K562 (cell line): ENCODE data around the gene C8A. TPM values are rescaled to one million over a fixed set of nuclear protein-coding genes. Genes with fewer than 3 reads are reported as not detected.

Experiments
- ATAC-seq: fragments of 200-7000 bp; cut with Tn5 transposase; 3 replicates; pipeline ENCODE4 v1.9.1; 2020; ENCODE audit warnings: moderate library complexity
- BruUV-seq: library from RNA; stranded (reverse); fragments of 400-500 nt; replicated peaks from 2 replicates; lab custom pipeline; 2021; lab: Mats Ljungman, UMichigan
- CTCF ChIA-PET: fragments of 300-600 bp; formaldehyde crosslinking; extraction: SDS; loops from one replicate; lab custom pipeline; 2021; ENCODE audit warnings: low intra/inter-chr PET ratio; lab: Yijun Ruan, JAX
- POLR2A ChIA-PET: fragments of 300-600, 350-650 bp; sonication (Branson Sonifier 250); formaldehyde crosslinking; extraction: SDS; loops from one replicate; lab custom pipeline; 2021; ENCODE audit warnings: antibody characterized with exemption, inconsistent platforms; lab: Yijun Ruan, JAX
- DNase-seq, 4 experiments: peaks; one replicate each; pipeline versions ENCODE4 v3.0.0 to v3.0.0-alpha.2; 2011 to 2018; ENCODE audit warnings: low spot score in 3 of 4, mixed read lengths in 3 of 4; ENCODE audit errors: extremely low read depth in 1 of 4
- FAIRE-seq: peaks from 2 replicates; lab custom pipeline; 2011; peaks lifted over from hg19 to GRCh38; lab: Jason Lieb, UNC
- H2AFZ ChIP-seq: 2 replicates; pipeline ENCODE4 v1.6.0; 2011; ENCODE audit warnings: low read depth, low read length, control low read depth, inconsistent platforms
- H3K27ac ChIP-seq: fragments of 200-600 bp; 3 replicates; pipeline ENCODE4 v1.8.0; 2011; ENCODE audit warnings: low read depth, mild to moderate bottlenecking, control low read depth, inconsistent platforms, low read length, moderate library complexity, mixed read lengths; ENCODE audit errors: extremely low read depth
- H3K27me3 ChIP-seq, 2 experiments: fragments of 300-600 bp in 1 of 2; 2 replicates in 1 of 2; 3 replicates in 1 of 2; pipeline versions ENCODE4 v1.6.0 to v1.8.0; 2011; ENCODE audit warnings: inconsistent platforms in 2 of 2, low read length in 2 of 2, mild to moderate bottlenecking in 1 of 2, mixed read lengths in 1 of 2, moderate library complexity in 1 of 2; ENCODE audit not compliant: control insufficient read depth in 2 of 2, insufficient read depth in 2 of 2
- H3K36me3 ChIP-seq: fragments of 300-600 bp; 3 replicates; pipeline ENCODE4 v1.8.0; 2011; ENCODE audit warnings: mild to moderate bottlenecking, low read length, inconsistent platforms; ENCODE audit not compliant: control insufficient read depth, insufficient read depth
- H3K4me1 ChIP-seq, 2 experiments: fragments of 200-600 bp in 1 of 2; replicated peaks in 1 of 2; 2 replicates in 1 of 2; 3 replicates in 1 of 2; pipeline versions ENCODE4 v1.5.1 to v1.8.0; 2011; ENCODE audit warnings: inconsistent platforms in 2 of 2, low read length in 2 of 2, mild to moderate bottlenecking in 1 of 2, mixed read lengths in 1 of 2, moderate library complexity in 1 of 2; ENCODE audit not compliant: control insufficient read depth in 2 of 2, insufficient read depth in 2 of 2
- H3K4me2 ChIP-seq: 2 replicates; pipeline ENCODE4 v1.6.1; 2011; ENCODE audit warnings: low read length, control low read depth, inconsistent platforms, mixed read lengths; ENCODE audit not compliant: insufficient read depth
- H3K4me3 ChIP-seq: fragments of 200-600 bp; sonication (generic), shearing (Covaris generic); 2 replicates; pipeline ENCODE4 v1.5.1; 2016; ENCODE audit warnings: control low read depth, inconsistent platforms
- H3K79me2 ChIP-seq: fragments of 200-600 bp; 3 replicates; pipeline ENCODE4 v1.8.0; 2011; ENCODE audit warnings: low read length, inconsistent platforms; ENCODE audit not compliant: control insufficient read depth, insufficient read depth
- H3K9ac ChIP-seq, 2 experiments: 2 replicates each; pipeline versions ENCODE4 v1.6.0 to v1.6.1; 2011; ENCODE audit warnings: low read depth in 2 of 2, low read length in 2 of 2, control low read depth in 1 of 2, inconsistent platforms in 1 of 2, mild to moderate bottlenecking in 1 of 2, mixed read lengths in 1 of 2; ENCODE audit not compliant: insufficient read depth in 1 of 2
- H3K9me1 ChIP-seq: one replicate; pipeline ENCODE4 v1.6.0; 2011; ENCODE audit warnings: inconsistent platforms, mild to moderate bottlenecking, low read length, moderate library complexity; ENCODE audit not compliant: control insufficient read depth, insufficient read depth
- H3K9me3 ChIP-seq: replicated peaks from 2 replicates; pipeline ENCODE4 v1.5.1; 2011; ENCODE audit warnings: low read depth, low read length, inconsistent platforms; ENCODE audit not compliant: control insufficient read depth, insufficient read depth
- H4K20me1 ChIP-seq: replicated peaks from 2 replicates; pipeline ENCODE4 v1.6.1; 2011; ENCODE audit warnings: low read length, inconsistent platforms, mixed read lengths; ENCODE audit not compliant: control insufficient read depth, insufficient read depth
- ARID4B ChIP-seq: sonication (generic); formaldehyde crosslinking; IDR thresholded peaks from 2 replicates; pipeline ENCODE4 v1.8.0; 2022; ENCODE audit warnings: mild to moderate bottlenecking, missing genetic modification reagents
- BCL6 ChIP-seq: fragments of 250-450 bp; sonication (Bioruptor Pico); IDR thresholded peaks from 2 replicates; pipeline ENCODE4 v1.4.0; 2020
- CBX1 ChIP-seq: sonication (generic); IDR thresholded peaks from 2 replicates; pipeline ENCODE4 v1.6.1; 2016; ENCODE audit warnings: antibody characterized with exemption, low read depth, mild to moderate bottlenecking
- GTF2A2 ChIP-seq: IDR thresholded peaks from 2 replicates; pipeline ENCODE4 v1.6.1; 2016; ENCODE audit warnings: mild to moderate bottlenecking, missing genetic modification characterization, missing compliant biosample characterization
- HINFP ChIP-seq: fragments of 450-650 bp; conservative IDR thresholded peaks from 2 replicates; pipeline ENCODE4 v1.6.1; 2016; ENCODE audit warnings: missing genetic modification characterization, low read depth, mild to moderate bottlenecking, control low read depth, missing compliant biosample characterization
- NCOR1 ChIP-seq: fragments of 450-650 bp; IDR thresholded peaks from 2 replicates; pipeline ENCODE4 v1.6.1; 2016; ENCODE audit warnings: mild to moderate bottlenecking, moderate library complexity
- RUNX1 ChIP-seq: sonication (generic); IDR thresholded peaks from 2 replicates; pipeline ENCODE4 v1.6.1; 2016; ENCODE audit warnings: antibody characterized with exemption, low read depth
- SP2 ChIP-seq: IDR thresholded peaks from 2 replicates; pipeline ENCODE4 v1.6.1; 2011; ENCODE audit warnings: mild to moderate bottlenecking, low read depth, low read length, moderate library complexity; ENCODE audit not compliant: poor library complexity, severe bottlenecking; ENCODE audit errors: extremely low read depth
- ZNF140 ChIP-seq: fragments of 250-450 bp; sonication (Bioruptor Pico); IDR thresholded peaks from 2 replicates; pipeline ENCODE4 v1.8.0; 2021; ENCODE audit warnings: moderate library complexity, mild to moderate bottlenecking, inconsistent platforms
- ZNF398 ChIP-seq: fragments of 250-450 bp; sonication (Bioruptor Pico); IDR thresholded peaks from 2 replicates; pipeline ENCODE4 v1.8.0; 2021; ENCODE audit warnings: moderate library complexity, mild to moderate bottlenecking, inconsistent platforms
- ZNF551 ChIP-seq: fragments of 250-450 bp; sonication (Bioruptor Pico); IDR thresholded peaks from 2 replicates; pipeline ENCODE4 v1.5.0; 2021; ENCODE audit warnings: mild to moderate bottlenecking, moderate library complexity
- ZNF655 ChIP-seq: fragments of 250-450 bp; sonication (Bioruptor Pico); IDR thresholded peaks from 2 replicates; pipeline ENCODE4 v1.5.0; 2021
- WGBS: fragments of 100-300 bp; shearing (Covaris generic); methylation state at CpG from one replicate; pipeline ENCODE4 v1.1.6; 2016; ENCODE audit warnings: low coverage, mixed read lengths; ENCODE audit not compliant: insufficient coverage; ENCODE audit errors: missing lambda C conversion rate; 5-methylcytosine and 5-hydroxymethylcytosine counted together
- in situ Hi-C: fragments of 300-500 bp; cut with MboI; formaldehyde crosslinking; loops from 4 replicates; pipeline ENCODE4 v1.15.0; 2018; ENCODE audit warnings: inconsistent platforms, mixed read lengths
- intact Hi-C: fragments of 100-400 bp; cut with micrococcal nuclease; formaldehyde crosslinking; loops from 2 replicates; pipeline ENCODE4 v1.14.2; 2022
- polyA plus RNA-seq, 8 experiments: library from polyadenylated mRNA; depleted of rRNA in 4 of 8; stranded (reverse) in 5 of 8; unstranded in 3 of 8; fragments of >200 nt; fragmentation: Nextera tagmentation in 2 of 8; fragmentation: Illumina TruSeq in 1 of 8; extraction: Ambion mirVana in 2 of 8; extraction: Trizol in 1 of 8; gene quantifications; 2 replicates each; pipeline versions ENCODE4 v1.2.1 to v1.2.3, GENCODE V29; 2011 to 2014; ENCODE audit warnings: inconsistent platforms in 1 of 8, missing spikeins in 1 of 8
- total RNA-seq, 7 experiments: library from RNA; depleted of rRNA in 6 of 7; stranded (reverse); fragments of >200 nt in 6 of 7; fragmentation: Illumina TruSeq in 2 of 7; extraction: Trizol in 2 of 7; gene quantifications; 2 replicates each; pipeline versions ENCODE4 v1.2.1 to v1.2.3, GENCODE V29; 2011 to 2021; ENCODE audit warnings: low replicate concordance in 1 of 7

Gene C8A
- total and polyA plus RNA-seq, 9 of the 15 experiments (the other 6 are each of a cell fraction or from before 2014, with no cell fraction given), result 0.09 TPM; not detected in 8

- TF ChIP-seq ZNF140 (CRISPR knock-in tag) (no peak), HINFP (tag) (no peak), ZNF551 (no peak), SP2 (no peak), CBX1 (no peak), ZNF655 (CRISPR knock-in tag) (no peak), RUNX1 (no peak), ARID4B (CRISPR knock-in tag) (no peak), BCL6 (CRISPR knock-in tag) (no peak), ZNF398 (no peak), NCOR1 (no peak), GTF2A2 (tag) (no peak)
- no peaks in the 10 kb centered on the region; the same call in 1 of the 2 replicates for H4K20me1 ChIP-seq
- no peaks in the 10 kb centered on the region for H3K27me3 ChIP-seq
- ChIA-PET CTCF (no interaction called here), POLR2A (interaction anchor here (0.8 kb wide), 1 partner anchor 10 kb away, joined by 3 read pairs; no protein-coding TSS in a partner anchor)
- DNase-seq (no peak), FAIRE-seq (no peak), ATAC-seq (no peak)
- BruUV-seq, result no TSS peak
- H3K4me1 ChIP-seq, result peaks cover 0 to under 1% of the 10 kb centered on the region in 2 experiments; a peak in 1 of 5 replicates
- no peak overlapping the region for H3K4me3 ChIP-seq
- H3K36me3 ChIP-seq, result no peaks in the 10 kb centered on the region
- no peak overlapping the region for H3K9ac ChIP-seq
- H3K79me2 ChIP-seq, result no peaks in the 10 kb centered on the region
- in situ Hi-C loops (no loop called here), intact Hi-C loops (no loop called here)
- H3K27ac ChIP-seq, result no peak overlapping the region
- WGBS, result 3% methylated on average over 5 of the region's 5 CpGs
- H3K4me2 ChIP-seq, result no peak overlapping the region
- no peak overlapping the region for H2AFZ ChIP-seq
- H3K9me1 ChIP-seq, result no peaks in the 10 kb centered on the region
- no peaks in the 10 kb centered on the region for H3K9me3 ChIP-seq
Measured at GRCh38 chr1:56917356-56917755, 62.8 kb downstream of the C8A start.
